ENCODE data around the gene ANP32A. TPM values are rescaled to one million over a fixed set of nuclear protein-coding genes. Genes with fewer than 3 reads are reported as not detected.

ANP32A gene
- total and polyA plus RNA-seq, 2 experiments from 2014 or later, result 59.4 to 114 TPM

GRCh38 chr15:68789091-68789490 is 31.6 kb downstream of the ANP32A start:
- Histone ChIP-seq H3K9me3 (ENCODE audit: low read depth) (no peaks in the 10 kb centered on the region), H3K27me3 (no peaks in the 10 kb centered on the region), H3K4me3 (no peak overlapping the region), H2AFZ (no peak overlapping the region), H3K36me3 (replicated peaks; ENCODE audit: insufficient read depth, low read depth) (no peaks in the 10 kb centered on the region), H3K27ac (peak overlapping the region; percentile 81), H3K9me2 (replicated peaks; ENCODE audit: insufficient read depth) (no peaks in the 10 kb centered on the region), H3K79me2 (peaks cover 92% of the 10 kb centered on the region), H4K20me1 (ENCODE audit: insufficient read depth, poor library complexity, severe bottlenecking) (peaks cover 42% of the 10 kb centered on the region), H3K4me1 (ENCODE audit: insufficient read depth) (peaks cover 50% of the 10 kb centered on the region), H3K4me2 (no peak overlapping the region)
- TF ChIP-seq EZH2phosphoT487 (IDR thresholded peaks at IDR 0.05; ENCODE audit: low read depth, severe bottlenecking, unreplicated experiment) (no peak), EZH2 (IDR thresholded peaks at IDR 0.05; ENCODE audit: borderline replicate concordance) (no peak), CTCF (IDR thresholded peaks at IDR 0.05; ENCODE audit: poor library complexity) (no peak)
- 73% methylated on average over 1 of the region's 1 CpG for WGBS (ENCODE audit: low lambda C conversion rate, missing lambda C conversion rate)
- DNase-seq (ENCODE audit: low spot score), result no peak

- H3K36me3 ChIP-seq (replicated peaks; ENCODE audit: insufficient read depth, low read depth), result no peaks in the 10 kb centered on the region
- peak overlapping the region; percentile 81 for H3K27ac ChIP-seq
- H3K79me2 ChIP-seq, result peaks cover 87% of the 10 kb centered on the region
- H3K4me3 ChIP-seq, result no peak overlapping the region
- H3K9me2 ChIP-seq (replicated peaks; ENCODE audit: insufficient read depth), result no peaks in the 10 kb centered on the region
- peak overlapping the region; percentile 35 for H3K4me2 ChIP-seq
- H3K27me3 ChIP-seq, result no peaks in the 10 kb centered on the region
- no peak for DNase-seq (ENCODE audit: low spot score)
- H3K4me1 ChIP-seq (ENCODE audit: insufficient read depth), result peaks cover 42% of the 10 kb centered on the region
- H4K20me1 ChIP-seq (ENCODE audit: insufficient read depth, poor library complexity, severe bottlenecking), result peaks cover 35% of the 10 kb centered on the region
- TF ChIP-seq EZH2 (IDR thresholded peaks at IDR 0.05; ENCODE audit: borderline replicate concordance), result no peak
- no peak for TF ChIP-seq EZH2phosphoT487 (IDR thresholded peaks at IDR 0.05; ENCODE audit: low read depth, severe bottlenecking, unreplicated experiment)
- no peak for TF ChIP-seq CTCF (IDR thresholded peaks at IDR 0.05; ENCODE audit: poor library complexity)
- H2AFZ ChIP-seq, result no peak overlapping the region
- no peaks in the 10 kb centered on the region for H3K9me3 ChIP-seq (ENCODE audit: low read depth)
- 93% methylated on average over 8 of the region's 8 CpGs for WGBS (ENCODE audit: low lambda C conversion rate, missing lambda C conversion rate)
These were observed 32.5 kb downstream of the ANP32A start for GRCh38 chr15:68788264-68788624.

- no peak overlapping the region for H2AFZ ChIP-seq
- peaks cover 30% of the 10 kb centered on the region for H4K20me1 ChIP-seq (ENCODE audit: insufficient read depth, poor library complexity, severe bottlenecking)
- H3K79me2 ChIP-seq, result peaks cover 82% of the 10 kb centered on the region
- H3K36me3 ChIP-seq (replicated peaks; ENCODE audit: insufficient read depth, low read depth), result peaks cover under 1% of the 10 kb centered on the region
- no peak overlapping the region for H3K4me3 ChIP-seq
- H3K27ac ChIP-seq, result peak overlapping the region; percentile 81
- peak overlapping the region; percentile 59 for H3K4me2 ChIP-seq
- H3K9me3 ChIP-seq (ENCODE audit: low read depth), result no peaks in the 10 kb centered on the region
- H3K27me3 ChIP-seq, result no peaks in the 10 kb centered on the region
- WGBS (ENCODE audit: low lambda C conversion rate, missing lambda C conversion rate), result 53% methylated on average over 16 of the region's 17 CpGs
- TF ChIP-seq EZH2phosphoT487 (IDR thresholded peaks at IDR 0.05; ENCODE audit: low read depth, severe bottlenecking, unreplicated experiment) (no peak), EZH2 (IDR thresholded peaks at IDR 0.05; ENCODE audit: borderline replicate concordance) (no peak), CTCF (IDR thresholded peaks at IDR 0.05; ENCODE audit: poor library complexity) (no peak)
- H3K4me1 ChIP-seq (ENCODE audit: insufficient read depth), result peaks cover 37% of the 10 kb centered on the region
- H3K9me2 ChIP-seq (replicated peaks; ENCODE audit: insufficient read depth), result no peaks in the 10 kb centered on the region
- peak; percentile 54 for DNase-seq (ENCODE audit: low spot score)
These were observed 33.0 kb downstream of the ANP32A start for GRCh38 chr15:68787609-68788263.
